ENCODE data around the gene CDH23.

The CDH23 gene

GRCh38 chr10:71392791-71393781, 3.6 kb upstream of the CDH23 start:
- no peak for DNase-seq

- no peak for DNase-seq
These were observed 2.8 kb upstream of the CDH23 start for GRCh38 chr10:71393841-71394475.

DNA sequence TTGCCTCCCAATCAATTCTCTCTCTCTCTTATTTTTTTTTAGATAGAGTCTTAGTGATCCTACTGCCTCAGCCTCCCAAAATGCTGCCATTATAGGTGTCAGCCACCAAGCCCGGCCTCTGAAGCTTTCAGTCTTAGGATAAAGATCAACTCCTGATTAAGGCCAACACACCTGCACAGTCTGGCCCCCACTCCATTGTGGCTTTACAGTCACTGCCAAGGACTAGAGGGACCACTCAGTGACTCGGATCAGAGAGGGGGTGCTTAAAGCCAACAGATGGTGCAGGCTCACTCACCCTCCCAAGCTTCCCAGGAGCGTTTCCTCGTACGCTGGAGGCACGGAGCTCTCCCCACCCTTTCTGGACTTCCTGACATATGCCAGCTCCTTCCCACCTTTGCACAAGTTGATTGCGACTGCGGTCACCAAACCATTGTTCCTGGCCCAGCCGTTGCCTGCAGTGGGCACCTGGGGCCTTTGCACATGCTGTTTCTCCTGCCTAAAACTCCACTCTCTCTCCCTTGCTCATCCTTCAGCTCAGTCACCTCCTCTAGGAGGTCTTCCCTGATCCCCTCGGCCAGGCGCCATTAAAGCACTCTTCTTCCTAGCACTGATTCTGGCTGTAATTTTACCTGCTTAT, 1.7 kb upstream of the CDH23 start:
- DNase-seq, result no peak

DNA sequence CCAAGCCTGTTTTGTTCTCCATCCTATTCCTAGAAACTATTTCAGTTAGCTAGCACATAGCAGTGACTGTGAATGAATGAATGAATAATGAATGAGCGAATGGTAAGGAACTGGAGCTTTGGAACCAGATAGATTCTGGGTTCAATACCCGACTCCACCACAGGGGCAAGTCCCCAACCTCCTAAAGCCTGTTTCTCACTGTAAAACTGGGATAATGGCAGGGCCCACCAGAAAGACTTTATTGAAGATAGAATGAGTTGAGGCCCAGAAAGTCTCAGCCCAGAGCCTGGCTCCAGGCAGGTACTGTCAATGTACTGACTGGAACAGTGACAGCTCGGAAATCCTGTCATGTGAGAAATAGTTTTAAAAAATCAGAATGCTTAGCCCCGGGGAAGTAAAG, 1.1 kb upstream of the CDH23 start:
- no peak for DNase-seq

DNA sequence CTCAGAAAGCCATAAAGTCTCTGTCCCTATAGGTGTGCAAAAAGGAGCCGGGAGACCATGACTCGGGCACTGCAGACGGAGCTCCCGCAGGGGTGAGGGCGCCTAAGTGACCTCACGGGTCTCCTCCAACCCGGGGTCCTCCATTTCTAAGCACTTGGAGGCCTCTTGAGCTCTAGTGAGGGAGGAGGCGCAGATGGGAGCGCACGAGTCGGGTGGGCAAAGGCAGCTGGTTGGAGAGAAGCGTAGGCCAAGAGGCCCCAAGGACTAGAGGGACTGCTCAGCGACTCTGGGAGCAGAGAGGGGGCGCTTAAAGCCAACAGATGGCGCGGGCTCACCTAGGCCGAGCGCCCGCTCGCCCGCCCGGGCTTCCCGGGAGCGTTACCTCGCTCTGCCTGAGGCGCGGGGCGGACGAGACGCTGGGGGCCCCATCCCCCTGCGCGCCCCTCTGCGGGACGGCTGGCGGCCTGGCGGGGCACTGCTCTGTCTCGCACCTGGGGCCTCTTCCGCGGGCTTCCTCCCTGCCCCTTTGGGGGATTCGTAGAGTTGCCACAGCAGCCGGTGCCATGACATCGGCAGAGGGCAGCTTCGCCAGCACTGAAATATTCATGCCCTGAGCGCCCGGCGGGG, 523 bp upstream of the CDH23 start:
- DNase-seq, result no peak

DNA sequence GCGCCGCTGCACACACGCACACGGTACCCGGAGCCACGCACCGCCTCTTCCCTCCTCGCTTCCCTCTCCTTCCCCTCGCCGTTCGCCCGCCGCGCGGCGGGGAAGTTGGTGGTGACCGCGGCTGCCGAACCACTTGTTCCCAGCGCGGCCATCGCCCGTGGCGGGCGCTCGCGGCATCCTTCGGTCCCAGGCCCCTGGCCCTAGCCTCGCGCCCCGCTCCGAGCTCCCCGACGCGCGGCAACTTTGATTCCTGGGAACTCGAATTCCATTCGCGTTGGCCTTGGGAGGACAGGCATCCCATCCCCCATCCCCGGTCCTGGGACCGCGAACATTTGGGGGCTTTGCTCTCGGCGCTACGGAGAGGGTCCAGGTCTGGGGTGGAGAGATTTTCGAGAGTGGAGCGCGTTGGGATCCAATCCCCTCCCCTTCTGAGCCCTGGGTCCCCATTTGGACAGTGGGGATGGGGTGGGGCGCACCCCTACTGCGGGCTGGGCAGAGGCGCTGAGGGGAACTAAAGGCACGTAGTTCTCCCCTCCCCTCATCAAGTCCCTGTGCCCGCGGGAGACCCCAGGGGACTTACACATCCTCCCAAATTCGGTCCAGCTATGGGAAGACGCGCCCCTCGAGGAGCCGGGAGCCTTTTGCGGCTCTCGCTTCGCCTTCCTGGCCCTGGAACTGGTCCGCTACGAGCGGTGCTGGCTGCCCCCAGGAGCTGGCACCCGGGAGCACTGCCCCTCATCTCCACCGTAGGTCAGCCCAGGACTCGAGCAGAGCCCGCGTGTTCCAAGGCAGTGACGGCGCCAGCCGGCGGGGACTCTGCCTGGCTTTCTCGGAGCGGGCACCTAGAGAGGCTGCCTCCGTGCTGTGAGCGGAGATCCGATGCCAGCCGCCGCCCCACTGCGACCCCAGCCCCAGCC, 834 bp downstream of the CDH23 start:
- DNase-seq, result no peak

DNA sequence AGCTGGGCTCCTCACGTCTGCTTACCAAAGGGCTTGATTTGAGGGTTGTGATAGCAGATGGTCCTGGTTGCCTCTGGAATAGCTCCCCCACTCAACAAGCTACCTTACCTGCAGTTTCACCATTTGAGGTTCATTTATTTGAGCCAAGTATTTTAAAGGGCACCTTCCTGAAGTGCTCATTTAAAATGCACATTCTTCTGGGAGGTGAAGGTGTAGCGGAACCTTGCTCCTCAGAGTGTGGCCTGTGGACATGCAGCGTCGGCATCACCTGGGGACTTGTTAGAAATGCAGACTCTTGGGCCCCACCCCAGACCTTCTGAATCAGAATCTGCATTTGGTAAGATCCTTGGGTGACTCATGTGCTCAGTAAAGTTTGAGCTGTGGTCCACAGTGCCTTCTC, 2.3 kb downstream of the CDH23 start:
- no peak for DNase-seq

GRCh38 chr10:71399946-71400345, 3.2 kb downstream of the CDH23 start:
- DNase-seq, result no peak

GRCh38 chr10:71401056-71401455, 4.3 kb downstream of the CDH23 start:
- no peak for DNase-seq

DNA sequence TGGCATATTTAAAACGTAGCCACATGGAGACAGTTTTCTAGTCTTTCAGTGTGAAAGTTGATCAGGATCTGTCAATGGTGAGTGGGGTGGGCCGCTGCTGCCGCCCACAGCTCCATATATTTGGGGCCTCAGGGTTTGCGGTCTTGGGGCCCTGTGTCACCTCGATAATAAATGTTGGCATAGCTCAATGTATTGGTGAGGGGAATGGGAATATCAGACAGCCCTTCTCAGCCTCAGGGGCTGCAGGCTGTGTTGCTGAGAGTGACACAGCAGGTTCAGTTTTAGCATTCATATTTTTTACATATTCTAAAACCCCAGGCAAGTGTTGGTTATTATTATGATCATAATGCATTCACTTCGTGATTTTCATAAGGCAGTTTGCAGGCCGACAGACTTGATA, 5.3 kb downstream of the CDH23 start:
- no peak for DNase-seq

- no peak for DNase-seq
These were observed 8.0 kb downstream of the CDH23 start for GRCh38 chr10:71404503-71405295.

DNA sequence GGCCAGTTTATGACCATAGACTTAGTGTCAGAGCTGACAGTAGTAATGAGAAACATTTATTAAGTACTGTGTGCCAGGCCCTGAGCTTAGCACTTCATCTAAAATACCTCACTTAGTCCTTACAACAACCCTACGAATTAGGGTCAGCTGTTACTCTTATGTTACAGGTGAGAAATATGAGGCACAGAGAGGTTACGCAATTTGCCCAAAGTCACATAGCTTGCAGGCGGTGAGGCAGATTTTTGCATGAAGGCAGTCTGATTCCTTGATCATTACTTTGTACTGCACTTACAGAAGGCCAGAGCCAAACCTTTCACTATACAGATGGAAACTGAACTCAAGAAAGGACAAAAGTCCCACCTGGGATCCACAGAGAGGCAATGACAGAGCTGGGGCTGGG, 10.2 kb downstream of the CDH23 start:
- no peak for DNase-seq

- DNase-seq, result no peak
These were observed 11.9 kb downstream of the CDH23 start for GRCh38 chr10:71408436-71409225.

DNA sequence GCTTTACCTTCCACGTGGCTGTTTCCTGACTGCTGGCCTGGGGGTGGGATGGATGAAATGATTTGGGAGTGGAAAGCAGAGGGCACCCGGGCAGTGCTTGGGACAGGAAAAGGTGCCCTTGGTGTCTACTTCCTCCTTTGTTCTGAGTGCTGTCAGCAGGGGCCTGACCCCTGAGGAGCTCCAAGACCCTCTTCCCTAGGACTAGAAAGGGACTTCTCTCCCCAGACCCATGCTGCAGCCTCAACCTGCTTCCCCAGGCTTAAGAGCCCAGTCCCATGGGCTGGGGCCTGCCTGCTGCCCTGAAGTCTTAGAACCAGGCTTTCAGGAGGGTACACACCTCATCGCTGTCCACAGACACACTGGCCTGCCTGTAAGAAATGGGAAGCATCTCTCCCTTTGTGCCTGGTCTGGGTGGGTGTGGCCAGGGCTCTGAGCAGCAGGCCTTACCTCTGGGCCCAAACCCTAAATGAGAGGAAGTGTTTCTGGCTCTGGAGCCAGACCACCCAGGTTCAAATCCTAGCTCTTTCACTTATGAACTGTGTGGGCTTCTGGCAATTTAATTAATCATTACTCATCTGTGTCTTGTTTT, 12.9 kb downstream of the CDH23 start:
- no peak for DNase-seq

- no peak for DNase-seq
These were observed 16.9 kb downstream of the CDH23 start for GRCh38 chr10:71413581-71413980.

GRCh38 chr10:71414359-71414758, 17.6 kb downstream of the CDH23 start:
- DNase-seq, result no peak

- DNase-seq, result no peak
These were observed 22.4 kb downstream of the CDH23 start for GRCh38 chr10:71419002-71419540.

GRCh38 chr10:71419750-71420149, 23.0 kb downstream of the CDH23 start:
- no peak for DNase-seq

GRCh38 chr10:71421075-71421434, 24.3 kb downstream of the CDH23 start:
- no peak for DNase-seq

DNA sequence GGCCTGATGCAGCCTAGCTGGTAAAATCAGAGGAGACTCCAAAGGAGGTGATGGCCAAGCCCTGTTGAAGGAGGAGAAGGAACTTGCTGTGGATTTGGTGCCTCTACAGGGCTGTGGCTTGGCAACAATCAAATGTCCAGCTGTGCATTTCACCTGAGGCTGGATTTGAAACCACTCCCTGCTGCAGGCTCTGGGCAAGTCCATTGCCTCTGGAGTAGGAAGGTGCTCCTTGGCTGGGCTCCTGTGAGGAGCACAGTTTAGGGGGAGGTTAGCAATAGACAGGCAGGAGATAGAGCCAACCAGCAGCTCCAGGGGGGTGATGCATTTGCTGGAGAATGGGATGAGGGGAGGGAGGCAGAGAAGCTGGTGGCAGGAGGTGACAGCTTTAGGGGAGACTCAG, 26.5 kb downstream of the CDH23 start:
- no peak for DNase-seq
